ENCODE data around the gene DMKN.

- TF ChIP-seq NRF1 (IDR thresholded peaks at IDR 0.05; ENCODE audit: low read depth, low read length) (no peak), RBBP5 (IDR thresholded peaks at IDR 0.05; ENCODE audit: borderline replicate concordance, low read depth, low read length) (no peak), CTCF (IDR thresholded peaks at IDR 0.05; ENCODE audit: control extremely low read depth in 1 of 3, insufficient read depth in 1 of 3, low read depth in 1 of 3, low read length in 3 of 3) (no peak), GTF2F1 (IDR thresholded peaks at IDR 0.05; ENCODE audit: borderline replicate concordance, low read depth, low read length) (no peak)
Measured at GRCh38 chr19:35553385-35554000, 40.0 kb upstream of the DMKN start.

Measured in H1 (cell line).